HepG2 (cell line): ENCODE measurements around the gene MACROD2. TPM values are rescaled to one million over a fixed set of nuclear protein-coding genes. Genes with fewer than 3 reads are reported as not detected.

Source experiments
- CHCHD3 ChIP-seq: sonication (generic); formaldehyde crosslinking; IDR thresholded peaks from 2 replicates; pipeline ENCODE4 v1.8.0; 2022; ENCODE audit warnings: mild to moderate bottlenecking, missing genetic modification reagents, moderate library complexity
- JUNB ChIP-seq: sonication (generic); formaldehyde crosslinking; IDR thresholded peaks from 2 replicates; pipeline ENCODE4 v1.8.0; 2022; ENCODE audit warnings: missing genetic modification reagents, mild to moderate bottlenecking, borderline replicate concordance
- KAT2B ChIP-seq: fragments of 150-350 bp; IDR thresholded peaks from 2 replicates; pipeline ENCODE4 v1.6.1; 2014; ENCODE audit warnings: low read depth, low read length, borderline replicate concordance
- MLXIP ChIP-seq: sonication (generic); formaldehyde crosslinking; IDR thresholded peaks from 2 replicates; pipeline ENCODE4 v1.9.0; 2021; ENCODE audit warnings: missing genetic modification reagents, borderline replicate concordance
- MYNN ChIP-seq: sonication (generic); formaldehyde crosslinking; IDR thresholded peaks from 2 replicates; pipeline ENCODE4 v1.4.0; 2020; ENCODE audit warnings: mild to moderate bottlenecking, low read depth, missing genetic modification reagents
- NCOA2 ChIP-seq: sonication (generic); formaldehyde crosslinking; IDR thresholded peaks from 2 replicates; pipeline ENCODE4 v1.8.0; 2022; ENCODE audit warnings: inconsistent platforms
- NFKB2 ChIP-seq: sonication (generic); formaldehyde crosslinking; IDR thresholded peaks from 2 replicates; pipeline ENCODE4 v1.4.0; 2020; ENCODE audit warnings: missing genetic modification reagents, borderline replicate concordance
- NFKBIZ ChIP-seq: IDR thresholded peaks from 2 replicates; pipeline ENCODE4 v1.6.1; 2018; ENCODE audit warnings: missing genetic modification reagents, missing compliant biosample characterization
- PBX3 ChIP-seq: sonication (generic); formaldehyde crosslinking; IDR thresholded peaks from 2 replicates; pipeline ENCODE4 v1.8.1; 2023; ENCODE audit warnings: missing genetic modification reagents, inconsistent platforms, borderline replicate concordance
- PHF5A ChIP-seq: IDR thresholded peaks from one replicate; pipeline ENCODE4 v1.6.1; 2018; ENCODE audit warnings: low read depth, missing genetic modification reagents; ENCODE audit not compliant: unreplicated experiment
- PRDM10 ChIP-seq: sonication (generic); formaldehyde crosslinking; IDR thresholded peaks from 2 replicates; pipeline ENCODE4 v1.4.0; 2020; ENCODE audit warnings: low read depth, missing genetic modification reagents
- RBM22 ChIP-seq: fragments of 200-400 bp; formaldehyde crosslinking; optimal IDR thresholded peaks from 2 replicates; pipeline ENCODE3; 2017; ENCODE audit warnings: mild to moderate bottlenecking, low read length, moderate library complexity
- SIX1 ChIP-seq: sonication (generic); formaldehyde crosslinking; IDR thresholded peaks from 2 replicates; pipeline ENCODE4 v1.4.0; 2020; ENCODE audit warnings: missing genetic modification reagents, borderline replicate concordance
- ZBTB8A ChIP-seq: sonication (generic); formaldehyde crosslinking; IDR thresholded peaks from 2 replicates; pipeline ENCODE4 v1.4.0; 2020; ENCODE audit warnings: mild to moderate bottlenecking, low read depth, missing genetic modification reagents, borderline replicate concordance
- ZKSCAN5 ChIP-seq: sonication (generic); formaldehyde crosslinking; IDR thresholded peaks from 2 replicates; pipeline ENCODE4 v1.5.1; 2020; ENCODE audit warnings: mild to moderate bottlenecking, missing genetic modification reagents
- ZNF230 ChIP-seq: sonication (generic); formaldehyde crosslinking; IDR thresholded peaks from 2 replicates; pipeline ENCODE4 v1.4.0; 2020; ENCODE audit warnings: mild to moderate bottlenecking, missing genetic modification reagents
- ZNF260 ChIP-seq: sonication (generic); formaldehyde crosslinking; IDR thresholded peaks from 2 replicates; pipeline ENCODE4 v1.4.0; 2020; ENCODE audit warnings: missing genetic modification reagents, low read depth, mild to moderate bottlenecking, borderline replicate concordance
- ZNF503 ChIP-seq: sonication (generic); formaldehyde crosslinking; IDR thresholded peaks from 2 replicates; pipeline ENCODE4 v1.4.0; 2020; ENCODE audit warnings: missing genetic modification reagents
- ZNF510 ChIP-seq: sonication (generic); formaldehyde crosslinking; IDR thresholded peaks from 2 replicates; pipeline ENCODE4 v1.4.0; 2020; ENCODE audit warnings: low read depth, mild to moderate bottlenecking, missing genetic modification reagents
- ZNF644 ChIP-seq: IDR thresholded peaks from 2 replicates; pipeline ENCODE4 v1.6.1; 2016; ENCODE audit warnings: low read depth
- polyA plus RNA-seq, 8 experiments: library from polyadenylated mRNA; depleted of rRNA in 3 of 8; stranded (reverse) in 7 of 8; unstranded in 1 of 8; fragments of >200 nt; fragmentation: Illumina TruSeq in 4 of 8; extraction: Trizol in 4 of 8; gene quantifications; 2 replicates each; pipeline versions ENCODE4 v1.2.1 to v1.2.3, GENCODE V29; 2011 to 2016; ENCODE audit warnings: low read depth in 4 of 8, missing spikeins in 1 of 8, mixed read lengths in 1 of 8; ENCODE audit not compliant: insufficient read depth in 1 of 8
- total RNA-seq, 5 experiments: library from RNA; depleted of rRNA; stranded (reverse); fragments of >200 nt; fragmentation: Illumina TruSeq; extraction: Trizol; gene quantifications; 2 replicates each; pipeline ENCODE4 v1.2.3, GENCODE V29; 2016; ENCODE audit warnings: low read depth in 1 of 5

Gene MACROD2
- total and polyA plus RNA-seq, 2 of the 13 experiments (the other 11 are each of a cell fraction or from before 2014, with no cell fraction given), result 0.13 to 0.51 TPM

GRCh38 chr20:14879020-14879697 lies 883.8 kb downstream of the MACROD2 start (continued):
- TF ChIP-seq PHF5A (CRISPR knock-in tag) (peak; percentile 16), CHCHD3 (no peak), MLXIP (no peak), NFKB2 (CRISPR knock-in tag) (no peak), KAT2B (no peak), NFKBIZ (CRISPR knock-in tag) (peak; percentile 33; the same call in 1 of the 2 replicates), SIX1 (peak; percentile 4; the same call in 1 of the 2 replicates), ZBTB8A (no peak), RBM22 (no peak), ZNF510 (CRISPR knock-in tag) (no peak), PBX3 (CRISPR knock-in tag) (no peak), ZNF644 (no peak; the same call in 1 of the 2 replicates), NCOA2 (peak; percentile 70), PRDM10 (CRISPR knock-in tag) (no peak), ZNF503 (CRISPR knock-in tag) (no peak), ZNF230 (CRISPR knock-in tag) (no peak), JUNB (CRISPR knock-in tag) (no peak), ZKSCAN5 (CRISPR knock-in tag) (no peak), MYNN (no peak), ZNF260 (CRISPR knock-in tag) (no peak)
